HEK293 (cell line): ENCODE data around the gene AFF3.

ENCODE experiments used
- HOXA7 ChIP-seq: sonication (generic); formaldehyde crosslinking; IDR thresholded peaks from 2 replicates; pipeline ENCODE4 v1.8.1; 2022; ENCODE audit warnings: missing genetic modification reagents, borderline replicate concordance
- IKZF3 ChIP-seq: fragments of 450-650 bp; IDR thresholded peaks from 2 replicates; pipeline ENCODE4 v1.5.0; 2018; ENCODE audit warnings: missing biosample characterization, mild to moderate bottlenecking, missing genetic modification characterization, moderate library complexity
- MZF1 ChIP-seq: fragments of 450-650 bp; formaldehyde crosslinking; IDR thresholded peaks from 2 replicates; pipeline ENCODE4 v1.5.1; 2017; ENCODE audit warnings: missing biosample characterization, missing genetic modification characterization, borderline replicate concordance
- WT1 ChIP-seq: fragments of 450-650 bp; formaldehyde crosslinking; IDR thresholded peaks from 2 replicates; pipeline ENCODE4 v1.5.1; 2016; ENCODE audit warnings: missing biosample characterization, missing genetic modification characterization
- ZBTB11 ChIP-seq: fragments of 450-650 bp; formaldehyde crosslinking; conservative IDR thresholded peaks from 2 replicates; pipeline ENCODE4 v1.5.1; 2016; ENCODE audit warnings: low read depth, missing biosample characterization, missing genetic modification characterization
- ZNF132 ChIP-seq: fragments of 450-650 bp; formaldehyde crosslinking; IDR thresholded peaks from 2 replicates; pipeline ENCODE4 v1.5.1; 2017; ENCODE audit warnings: missing biosample characterization, missing genetic modification characterization, borderline replicate concordance
- ZNF146 ChIP-seq: fragments of 450-650 bp; formaldehyde crosslinking; IDR thresholded peaks from 2 replicates; pipeline ENCODE4 v1.5.1; 2016; ENCODE audit warnings: missing biosample characterization, missing genetic modification characterization
- ZNF501 ChIP-seq: fragments of 450-650 bp; formaldehyde crosslinking; IDR thresholded peaks from 2 replicates; pipeline ENCODE4 v1.5.1; 2016; ENCODE audit warnings: missing biosample characterization, missing genetic modification characterization
- ZNF701 ChIP-seq: fragments of 450-650 bp; formaldehyde crosslinking; IDR thresholded peaks from 2 replicates; pipeline ENCODE4 v1.5.1; 2016; ENCODE audit warnings: missing biosample characterization, missing genetic modification characterization
- ZSCAN23 ChIP-seq: fragments of 450-650 bp; formaldehyde crosslinking; IDR thresholded peaks from 2 replicates; pipeline ENCODE4 v1.5.1; 2016; ENCODE audit warnings: missing biosample characterization, missing genetic modification characterization
- ZXDB ChIP-seq: fragments of 450-650 bp; formaldehyde crosslinking; IDR thresholded peaks from 2 replicates; pipeline ENCODE4 v1.5.1; 2016; ENCODE audit warnings: missing biosample characterization, missing genetic modification characterization
- TF ChIP-seq, protein P1 (sequence below): fragments of 450-650 bp; formaldehyde crosslinking; IDR thresholded peaks from 2 replicates; pipeline ENCODE4 v1.5.1; 2016; ENCODE audit warnings: missing biosample characterization, missing genetic modification characterization
- TF ChIP-seq, protein P2 (sequence below): fragments of 450-650 bp; formaldehyde crosslinking; IDR thresholded peaks from 2 replicates; pipeline ENCODE4 v1.5.1; 2016; ENCODE audit warnings: missing biosample characterization, missing genetic modification characterization
- TF ChIP-seq, protein P3 (sequence below): fragments of 450-650 bp; formaldehyde crosslinking; IDR thresholded peaks from 2 replicates; pipeline ENCODE4 v1.5.1; 2017; ENCODE audit warnings: missing biosample characterization, missing genetic modification characterization

- no peak for TF ChIP-seq ZNF146 (tag by site-specific recombination)
- TF ChIP-seq IKZF3 (tag by site-specific recombination): no peak
- TF ChIP-seq, protein P1, sequence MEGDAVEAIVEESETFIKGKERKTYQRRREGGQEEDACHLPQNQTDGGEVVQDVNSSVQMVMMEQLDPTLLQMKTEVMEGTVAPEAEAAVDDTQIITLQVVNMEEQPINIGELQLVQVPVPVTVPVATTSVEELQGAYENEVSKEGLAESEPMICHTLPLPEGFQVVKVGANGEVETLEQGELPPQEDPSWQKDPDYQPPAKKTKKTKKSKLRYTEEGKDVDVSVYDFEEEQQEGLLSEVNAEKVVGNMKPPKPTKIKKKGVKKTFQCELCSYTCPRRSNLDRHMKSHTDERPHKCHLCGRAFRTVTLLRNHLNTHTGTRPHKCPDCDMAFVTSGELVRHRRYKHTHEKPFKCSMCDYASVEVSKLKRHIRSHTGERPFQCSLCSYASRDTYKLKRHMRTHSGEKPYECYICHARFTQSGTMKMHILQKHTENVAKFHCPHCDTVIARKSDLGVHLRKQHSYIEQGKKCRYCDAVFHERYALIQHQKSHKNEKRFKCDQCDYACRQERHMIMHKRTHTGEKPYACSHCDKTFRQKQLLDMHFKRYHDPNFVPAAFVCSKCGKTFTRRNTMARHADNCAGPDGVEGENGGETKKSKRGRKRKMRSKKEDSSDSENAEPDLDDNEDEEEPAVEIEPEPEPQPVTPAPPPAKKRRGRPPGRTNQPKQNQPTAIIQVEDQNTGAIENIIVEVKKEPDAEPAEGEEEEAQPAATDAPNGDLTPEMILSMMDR (tag by site-specific recombination): no peak
- TF ChIP-seq HOXA7 (CRISPR knock-in tag): no peak
- no peak for TF ChIP-seq WT1 (tag by site-specific recombination)
- no peak for TF ChIP-seq ZNF132 (tag by site-specific recombination)
- TF ChIP-seq ZSCAN23 (tag by site-specific recombination): no peak
- TF ChIP-seq, protein P2, sequence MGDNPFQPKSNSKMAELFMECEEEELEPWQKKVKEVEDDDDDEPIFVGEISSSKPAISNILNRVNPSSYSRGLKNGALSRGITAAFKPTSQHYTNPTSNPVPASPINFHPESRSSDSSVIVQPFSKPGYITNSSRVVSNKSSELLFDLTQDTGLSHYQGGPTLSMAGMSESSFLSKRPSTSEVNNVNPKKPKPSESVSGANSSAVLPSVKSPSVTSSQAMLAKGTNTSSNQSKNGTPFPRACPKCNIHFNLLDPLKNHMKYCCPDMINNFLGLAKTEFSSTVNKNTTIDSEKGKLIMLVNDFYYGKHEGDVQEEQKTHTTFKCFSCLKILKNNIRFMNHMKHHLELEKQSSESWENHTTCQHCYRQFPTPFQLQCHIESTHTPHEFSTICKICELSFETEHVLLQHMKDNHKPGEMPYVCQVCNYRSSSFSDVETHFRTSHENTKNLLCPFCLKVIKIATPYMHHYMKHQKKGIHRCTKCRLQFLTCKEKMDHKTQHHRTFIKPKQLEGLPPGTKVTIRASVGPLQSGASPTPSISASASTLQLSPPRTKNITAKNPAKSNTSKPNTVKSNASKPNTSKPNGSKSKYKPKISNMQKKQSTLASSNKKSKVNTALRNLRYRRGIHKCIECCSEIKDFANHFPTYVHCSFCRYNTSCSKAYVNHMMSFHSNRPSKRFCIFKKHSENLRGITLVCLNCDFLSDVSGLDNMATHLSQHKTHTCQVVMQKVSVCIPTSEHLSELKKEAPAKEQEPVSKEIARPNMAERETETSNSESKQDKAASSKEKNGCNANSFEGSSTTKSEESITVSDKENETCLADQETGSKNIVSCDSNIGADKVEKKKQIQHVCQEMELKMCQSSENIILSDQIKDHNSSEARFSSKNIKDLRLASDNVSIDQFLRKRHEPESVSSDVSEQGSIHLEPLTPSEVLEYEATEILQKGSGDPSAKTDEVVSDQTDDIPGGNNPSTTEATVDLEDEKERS: no peak
- TF ChIP-seq ZBTB11 (tag by site-specific recombination): no peak
- TF ChIP-seq ZNF501 (tag by site-specific recombination): no peak
- no peak for TF ChIP-seq ZXDB (tag by site-specific recombination)
- TF ChIP-seq ZNF701 (tag by site-specific recombination): no peak
- TF ChIP-seq MZF1 (tag by site-specific recombination): no peak
- TF ChIP-seq, protein P3, sequence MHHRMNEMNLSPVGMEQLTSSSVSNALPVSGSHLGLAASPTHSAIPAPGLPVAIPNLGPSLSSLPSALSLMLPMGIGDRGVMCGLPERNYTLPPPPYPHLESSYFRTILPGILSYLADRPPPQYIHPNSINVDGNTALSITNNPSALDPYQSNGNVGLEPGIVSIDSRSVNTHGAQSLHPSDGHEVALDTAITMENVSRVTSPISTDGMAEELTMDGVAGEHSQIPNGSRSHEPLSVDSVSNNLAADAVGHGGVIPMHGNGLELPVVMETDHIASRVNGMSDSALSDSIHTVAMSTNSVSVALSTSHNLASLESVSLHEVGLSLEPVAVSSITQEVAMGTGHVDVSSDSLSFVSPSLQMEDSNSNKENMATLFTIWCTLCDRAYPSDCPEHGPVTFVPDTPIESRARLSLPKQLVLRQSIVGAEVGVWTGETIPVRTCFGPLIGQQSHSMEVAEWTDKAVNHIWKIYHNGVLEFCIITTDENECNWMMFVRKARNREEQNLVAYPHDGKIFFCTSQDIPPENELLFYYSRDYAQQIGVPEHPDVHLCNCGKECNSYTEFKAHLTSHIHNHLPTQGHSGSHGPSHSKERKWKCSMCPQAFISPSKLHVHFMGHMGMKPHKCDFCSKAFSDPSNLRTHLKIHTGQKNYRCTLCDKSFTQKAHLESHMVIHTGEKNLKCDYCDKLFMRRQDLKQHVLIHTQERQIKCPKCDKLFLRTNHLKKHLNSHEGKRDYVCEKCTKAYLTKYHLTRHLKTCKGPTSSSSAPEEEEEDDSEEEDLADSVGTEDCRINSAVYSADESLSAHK (tag by site-specific recombination): no peak
These were observed 323.5 kb downstream of the AFF3 start for GRCh38 chr2:99818842-99819241.
